NCI-H1417 treated with DMSO at 0.1 percent for 48 hours (cell line): ENCODE data around the gene R3HDM2.

Source experiments
- DNase-seq: peaks from one replicate; lab custom pipeline; 2025; lab: John Stamatoyannopoulos, UW

Gene R3HDM2

GRCh38 chr12:57430931-57431566 lies at the start of gene R3HDM2:
TSS of gene R3HDM2 (minus strand) at chr12:57431043. CDS start at chr12:57310428, 120,615 bp downstream.
- peak; percentile 95 for DNase-seq

DNA sequence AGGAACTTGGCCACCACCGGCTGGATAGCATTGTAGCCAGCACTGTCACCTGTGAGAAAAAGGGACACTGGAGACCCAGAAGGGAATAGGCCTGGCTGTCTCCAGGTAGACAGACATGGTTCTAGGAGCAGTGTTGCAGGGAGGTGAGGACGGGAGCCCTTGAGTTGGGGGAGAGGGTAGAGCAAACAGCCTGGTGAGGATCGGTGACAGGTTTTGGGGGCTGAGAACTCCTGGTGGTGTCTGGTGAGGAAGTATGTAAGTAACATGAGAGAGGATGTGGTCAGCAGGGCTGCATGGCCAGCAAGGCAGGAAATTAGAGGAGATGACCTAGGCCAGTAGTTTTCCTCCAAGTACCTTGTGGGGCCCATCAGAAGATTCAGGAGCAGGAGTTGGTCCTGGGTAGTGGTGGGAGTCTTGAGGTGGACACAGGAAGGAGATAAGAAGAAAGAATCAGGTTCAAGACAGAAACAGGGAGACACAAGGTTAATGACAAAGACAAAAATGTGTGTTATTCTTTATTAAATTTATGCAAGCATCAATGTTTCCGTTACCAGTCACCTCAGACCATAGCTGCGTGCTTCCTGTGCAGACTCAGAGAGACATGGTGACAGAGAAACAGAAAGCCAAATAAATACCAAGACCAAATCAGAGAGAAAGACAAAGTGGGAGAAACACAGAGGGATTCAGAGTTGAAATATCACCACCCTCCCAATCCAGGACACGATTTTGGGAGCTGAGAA lies 48.7 kb upstream of the R3HDM2 start, which contains the start of gene ARHGAP9:
Gene ARHGAP9, minus strand, starts transcription at position 491 of the 740 bp plus-strand sequence. Its CDS starts 460 bp downstream, at position 31.
- no peak for DNase-seq

DNA sequence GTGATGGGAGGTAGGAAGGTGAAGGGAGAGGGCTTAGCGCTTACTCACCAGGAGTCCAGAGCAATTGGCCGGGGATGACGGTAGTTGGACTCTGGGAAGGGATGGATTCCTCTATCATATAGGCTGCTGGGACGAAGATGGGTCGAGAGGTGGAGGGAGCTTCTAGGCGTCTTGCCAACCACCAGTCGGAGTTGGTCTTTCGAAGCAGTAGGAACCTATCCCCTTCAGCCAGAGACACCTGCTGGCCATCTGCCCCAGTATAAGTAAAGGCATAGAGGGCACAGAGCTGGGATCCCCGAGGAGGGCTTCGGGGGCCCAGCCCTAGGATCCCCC lies 48.2 kb upstream of the R3HDM2 start:
- no peak for DNase-seq

GRCh38 chr12:57477710-57478681 lies 47.2 kb upstream of the R3HDM2 start:
- no peak for DNase-seq

DNA sequence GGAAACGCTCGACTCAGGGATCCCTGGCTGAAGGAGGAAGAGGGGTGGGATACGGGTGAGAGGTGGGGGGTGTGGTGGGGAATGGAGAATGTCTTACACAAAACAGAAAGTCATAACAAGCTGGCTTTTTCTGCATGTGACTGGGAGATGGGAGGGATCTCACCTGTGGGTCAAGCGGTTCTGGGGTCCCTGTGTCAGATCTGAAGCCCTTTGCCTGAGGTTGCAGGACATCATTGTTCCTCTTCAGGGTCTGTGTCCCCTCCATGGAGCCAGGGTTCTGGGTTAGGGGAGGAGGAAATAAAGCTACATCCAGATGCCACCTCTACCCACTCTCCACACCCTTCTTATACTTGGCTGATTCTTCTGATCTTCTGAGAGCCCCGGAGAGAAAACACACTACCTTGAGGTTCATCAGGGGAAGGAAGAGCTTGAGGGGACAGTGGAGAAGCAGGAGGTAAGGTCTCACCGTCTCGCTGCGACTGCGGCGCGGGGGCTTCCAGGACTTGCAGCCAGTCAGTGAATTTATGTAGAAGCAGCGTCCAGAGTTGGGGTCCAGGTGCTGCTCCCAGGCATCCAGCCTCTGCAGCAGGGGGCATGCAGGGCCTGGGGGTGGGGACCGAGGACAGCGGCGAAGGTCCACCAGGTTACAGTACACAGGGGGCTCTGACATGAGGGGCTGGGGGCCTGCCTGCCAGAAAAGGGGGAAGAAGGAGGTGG lies 46.3 kb upstream of the R3HDM2 start:
- DNase-seq, result no peak

DNA sequence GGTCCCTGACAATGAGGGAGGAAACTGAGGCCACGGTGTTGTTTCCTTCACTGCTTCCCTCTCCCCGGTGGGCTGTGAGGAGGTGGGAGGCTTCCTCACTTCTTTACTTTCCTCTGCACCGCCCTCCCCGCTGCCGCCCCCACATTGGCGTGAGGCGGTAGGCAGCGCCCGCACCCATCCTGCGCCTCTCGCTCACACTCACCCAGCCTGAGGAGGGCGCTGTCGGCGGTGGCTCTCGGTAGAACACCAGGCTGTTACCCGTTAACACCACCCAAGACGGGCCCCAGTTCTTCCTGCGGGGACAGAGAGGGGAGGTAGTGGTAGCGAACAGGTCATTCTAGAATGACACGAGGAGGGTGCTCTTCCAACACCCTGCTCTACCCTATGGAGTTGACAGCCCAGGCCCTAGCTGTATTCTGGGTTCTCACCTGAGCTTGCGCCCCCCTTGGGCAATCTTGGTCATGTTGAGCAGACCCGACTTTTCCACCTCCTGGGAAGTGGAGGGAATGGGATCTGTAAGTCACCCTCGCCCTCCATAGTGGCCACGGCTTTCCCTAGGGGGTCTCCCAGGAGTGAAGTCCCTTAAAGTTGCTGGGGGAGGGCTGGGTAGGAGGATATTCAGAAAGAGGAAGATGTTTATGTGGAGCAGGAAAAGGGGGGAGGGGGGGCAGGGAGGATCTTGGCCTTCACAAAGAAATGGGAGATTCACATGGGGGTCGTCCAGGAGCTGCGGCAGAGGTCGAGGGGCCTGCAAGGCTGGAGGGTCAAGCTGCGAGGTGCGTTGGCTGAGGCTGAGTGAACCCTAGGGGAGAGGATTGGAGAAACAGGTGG lies 45.5 kb upstream of the R3HDM2 start:
- no peak for DNase-seq

DNA sequence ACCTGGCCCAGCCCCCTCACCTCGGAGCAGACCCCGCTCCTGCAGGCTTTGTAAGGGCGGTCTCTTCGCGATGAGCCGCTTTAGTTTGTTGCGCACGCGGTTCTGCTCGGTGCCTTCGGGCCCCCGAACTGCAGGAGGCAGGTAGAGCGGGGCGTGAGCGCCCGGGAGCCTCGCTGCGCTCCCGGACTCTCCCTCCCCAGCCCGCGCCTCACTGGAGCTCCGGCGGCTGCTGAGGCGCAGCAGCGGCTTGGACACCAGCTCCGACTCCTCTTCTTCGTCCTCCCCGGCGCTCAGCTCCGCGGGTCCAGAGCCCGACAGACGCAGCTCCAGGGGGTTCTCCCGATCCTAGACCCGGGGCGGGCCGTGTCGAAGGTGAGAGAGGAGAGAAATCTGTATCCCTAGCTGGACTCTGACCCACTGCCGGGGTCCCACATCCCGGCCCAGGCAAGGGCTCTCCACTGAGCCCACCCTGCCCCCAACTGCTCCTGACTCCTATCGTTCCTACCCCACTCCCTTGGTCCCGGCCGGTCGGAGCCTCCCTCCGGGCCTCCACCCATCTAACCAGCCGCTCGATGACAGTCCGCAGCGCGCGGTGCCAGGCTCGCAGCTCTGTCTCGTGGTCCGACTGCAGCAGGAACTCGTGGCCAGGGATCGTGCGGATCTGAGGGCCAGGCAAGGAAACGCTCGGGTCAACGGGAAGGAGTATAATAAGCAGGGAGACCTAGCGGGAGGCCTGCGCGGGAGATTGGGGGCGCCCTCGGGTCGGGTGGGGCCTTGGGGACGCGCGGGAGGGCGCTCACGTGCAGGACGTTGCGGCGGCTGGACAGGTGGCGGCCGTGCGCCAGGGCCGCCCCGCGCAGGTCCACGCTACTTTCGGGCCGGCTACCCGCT lies 44.7 kb upstream of the R3HDM2 start:
- no peak for DNase-seq

DNA sequence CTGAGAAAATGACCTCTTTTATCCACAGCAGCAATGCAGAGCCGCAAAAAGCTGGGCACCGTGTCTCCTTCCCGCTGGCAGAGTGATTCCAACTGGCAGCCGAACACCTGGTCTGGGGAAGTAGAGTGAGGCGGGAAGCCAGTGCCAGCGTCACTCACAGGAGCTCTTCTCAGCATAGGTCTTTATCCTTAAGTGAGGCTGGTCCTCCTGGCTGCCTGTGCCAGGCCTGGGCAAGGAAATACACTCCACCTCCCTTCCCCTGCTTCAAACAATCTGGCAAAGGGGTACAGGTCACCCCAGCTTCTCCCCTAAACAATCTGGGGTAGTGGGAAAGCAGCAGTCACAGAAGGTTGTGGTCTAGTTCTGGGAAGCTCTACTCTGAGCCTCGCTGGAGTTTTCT lies 44.0 kb upstream of the R3HDM2 start:
- no peak for DNase-seq

GRCh38 chr12:57474430-57474829 lies 43.6 kb upstream of the R3HDM2 start:
- DNase-seq, result no peak

DNA sequence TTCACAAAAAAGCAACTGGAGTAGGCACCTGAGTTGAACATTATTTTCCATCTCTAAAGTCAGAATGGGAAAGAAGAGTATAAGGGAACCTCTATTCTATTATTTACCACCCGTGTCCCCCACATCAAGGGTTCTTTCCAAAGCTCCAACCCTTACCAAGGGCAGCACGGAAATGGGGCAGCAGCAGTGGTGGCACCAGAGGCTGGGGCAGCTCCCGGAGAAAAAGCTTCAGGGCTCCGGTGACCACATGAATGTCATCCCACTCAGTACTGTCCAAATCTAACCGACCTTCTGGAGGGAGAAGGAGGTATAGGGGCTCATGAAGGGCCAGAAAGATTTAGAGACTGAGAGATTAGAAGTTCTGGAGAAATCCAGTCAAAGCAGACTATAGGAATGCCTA lies 43.0 kb upstream of the R3HDM2 start:
- DNase-seq, result no peak

GRCh38 chr12:57473392-57473791 lies 42.5 kb upstream of the R3HDM2 start:
- DNase-seq, result no peak

DNA sequence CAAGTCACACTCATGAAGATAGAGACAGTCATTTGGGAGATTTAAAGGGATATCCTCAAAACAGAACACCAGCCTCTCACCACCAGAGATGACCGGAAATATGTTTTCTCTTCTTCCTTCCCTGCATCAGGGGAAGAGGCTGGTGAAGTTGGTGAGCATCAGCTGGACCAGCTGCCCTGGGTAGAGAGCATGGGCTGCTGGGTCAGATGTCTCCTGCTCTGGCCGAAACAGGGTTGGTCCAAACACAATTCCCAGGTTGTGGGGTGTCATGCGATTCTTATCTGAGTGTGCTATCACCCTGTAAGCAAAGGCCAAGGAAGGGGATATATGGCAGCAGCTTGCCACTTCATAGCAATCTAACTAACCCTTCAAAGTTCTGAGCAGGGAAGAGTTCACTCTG lies 41.5 kb upstream of the R3HDM2 start:
- no peak for DNase-seq

GRCh38 chr12:57471661-57472060 lies 40.8 kb upstream of the R3HDM2 start:
- DNase-seq, result no peak

GRCh38 chr12:57470970-57471656 lies 40.3 kb upstream of the R3HDM2 start:
- no peak for DNase-seq

DNA sequence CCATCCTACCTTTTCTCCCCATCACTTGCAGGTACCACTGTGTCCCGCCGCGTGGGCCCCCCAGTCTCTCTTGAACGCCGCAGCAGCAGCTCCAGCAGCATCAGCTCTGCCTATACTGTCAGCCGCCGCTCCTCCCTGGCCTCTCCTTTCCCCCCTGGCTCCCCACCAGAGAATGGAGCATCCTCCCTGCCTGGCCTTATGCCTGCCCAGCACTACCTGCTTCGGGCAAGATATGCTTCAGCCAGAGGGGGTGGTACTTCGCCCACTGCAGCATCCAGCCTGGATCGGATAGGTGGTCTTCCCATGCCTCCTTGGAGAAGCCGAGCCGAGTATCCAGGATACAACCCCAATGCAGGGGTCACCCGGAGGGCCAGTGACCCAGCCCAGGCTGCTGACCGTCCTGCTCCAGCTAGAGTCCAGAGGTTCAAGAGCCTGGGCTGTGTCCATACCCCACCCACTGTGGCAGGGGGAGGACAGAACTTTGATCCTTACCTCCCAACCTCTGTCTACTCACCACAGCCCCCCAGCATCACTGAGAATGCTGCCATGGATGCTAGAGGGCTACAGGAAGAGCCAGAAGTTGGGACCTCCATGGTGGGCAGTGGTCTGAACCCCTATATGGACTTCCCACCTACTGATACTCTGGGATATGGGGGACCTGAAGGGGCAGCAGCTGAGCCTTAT lies 39.6 kb upstream of the R3HDM2 start:
- no peak for DNase-seq

DNA sequence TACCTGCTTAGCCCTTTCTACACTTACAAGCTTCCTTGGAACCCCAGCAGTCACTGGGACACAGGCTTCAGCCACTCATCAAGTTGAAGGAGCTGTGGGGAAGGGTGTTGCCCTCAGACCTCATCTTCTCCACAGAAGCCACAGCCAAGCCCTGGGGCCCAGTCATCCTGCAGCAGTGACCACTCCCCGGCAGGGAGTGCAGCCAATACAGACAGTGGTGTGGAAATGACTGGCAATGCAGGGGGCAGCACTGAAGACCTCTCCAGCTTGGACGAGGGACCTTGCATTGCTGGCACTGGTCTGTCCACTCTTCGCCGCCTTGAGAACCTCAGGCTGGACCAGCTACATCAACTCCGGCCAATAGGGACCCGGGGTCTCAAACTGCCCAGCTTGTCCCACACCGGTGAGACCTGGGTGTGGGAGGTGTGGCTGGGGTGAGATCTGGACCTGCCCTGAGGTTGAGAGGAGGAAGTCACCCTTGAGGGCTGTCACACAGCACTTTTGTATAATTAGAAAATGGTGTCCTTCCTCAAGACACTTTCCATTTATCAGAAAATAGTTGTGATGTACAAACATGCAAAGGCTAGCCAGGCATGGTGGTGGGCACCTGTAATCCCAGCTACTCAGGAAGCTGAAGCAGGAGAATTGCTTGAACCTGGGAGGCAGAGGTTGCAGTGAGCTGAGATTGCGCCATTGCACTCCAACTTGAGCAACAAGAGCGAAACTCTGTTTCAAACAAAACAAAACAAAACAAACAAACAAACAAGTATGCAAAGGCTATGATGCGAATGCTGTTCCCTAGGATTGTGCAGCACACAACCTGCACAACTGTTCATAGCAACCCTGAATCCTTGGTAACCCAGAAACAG lies 38.7 kb upstream of the R3HDM2 start:
- DNase-seq, result no peak

GRCh38 chr12:57467915-57468314 lies 37.1 kb upstream of the R3HDM2 start:
- DNase-seq, result no peak
